ENCODE measurements around the gene PRAC1.
"Not testable (repeated sequence)": the region's sequence is repeated elsewhere in the genome, so short reads cannot be mapped to it uniquely, and the experiment has no call there.

Gene PRAC1

DNA sequence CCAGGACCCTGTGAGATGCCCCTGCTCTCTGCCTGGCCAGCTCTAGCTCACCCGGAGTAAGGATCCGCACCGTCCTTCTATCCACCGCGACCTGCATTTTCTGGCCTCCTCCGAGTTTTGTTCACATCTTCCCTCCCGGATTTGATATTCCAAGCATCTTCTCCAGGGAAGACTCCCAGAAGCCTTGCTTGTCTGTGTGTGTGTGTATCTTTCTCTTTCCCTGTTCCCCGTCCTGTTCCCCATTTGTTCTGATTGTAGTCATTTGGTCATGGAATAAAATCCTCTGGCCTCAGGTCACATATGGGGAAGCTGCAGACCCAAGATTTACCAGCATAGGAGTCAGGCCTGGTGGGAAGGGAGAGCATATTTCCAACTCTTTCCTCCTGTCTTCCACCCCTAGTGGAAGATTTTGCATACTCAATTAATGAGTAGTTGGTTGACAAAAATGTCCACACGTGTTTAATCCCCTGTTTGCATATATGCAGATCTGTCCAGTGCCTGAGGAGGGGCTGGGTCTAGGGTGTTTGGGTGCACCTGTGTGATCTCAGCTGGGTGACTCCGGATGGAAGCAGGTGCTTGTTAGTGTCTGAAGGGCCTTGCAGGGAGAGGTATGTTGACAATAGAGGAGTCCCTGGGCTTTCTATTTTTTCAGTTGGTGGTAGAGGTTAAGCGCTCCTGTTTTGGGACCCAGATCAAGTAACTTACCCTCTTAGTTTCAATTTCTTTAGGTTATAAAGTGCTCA, 1.9 kb downstream of the PRAC1 start:
- TF ChIP-seq, protein P1, sequence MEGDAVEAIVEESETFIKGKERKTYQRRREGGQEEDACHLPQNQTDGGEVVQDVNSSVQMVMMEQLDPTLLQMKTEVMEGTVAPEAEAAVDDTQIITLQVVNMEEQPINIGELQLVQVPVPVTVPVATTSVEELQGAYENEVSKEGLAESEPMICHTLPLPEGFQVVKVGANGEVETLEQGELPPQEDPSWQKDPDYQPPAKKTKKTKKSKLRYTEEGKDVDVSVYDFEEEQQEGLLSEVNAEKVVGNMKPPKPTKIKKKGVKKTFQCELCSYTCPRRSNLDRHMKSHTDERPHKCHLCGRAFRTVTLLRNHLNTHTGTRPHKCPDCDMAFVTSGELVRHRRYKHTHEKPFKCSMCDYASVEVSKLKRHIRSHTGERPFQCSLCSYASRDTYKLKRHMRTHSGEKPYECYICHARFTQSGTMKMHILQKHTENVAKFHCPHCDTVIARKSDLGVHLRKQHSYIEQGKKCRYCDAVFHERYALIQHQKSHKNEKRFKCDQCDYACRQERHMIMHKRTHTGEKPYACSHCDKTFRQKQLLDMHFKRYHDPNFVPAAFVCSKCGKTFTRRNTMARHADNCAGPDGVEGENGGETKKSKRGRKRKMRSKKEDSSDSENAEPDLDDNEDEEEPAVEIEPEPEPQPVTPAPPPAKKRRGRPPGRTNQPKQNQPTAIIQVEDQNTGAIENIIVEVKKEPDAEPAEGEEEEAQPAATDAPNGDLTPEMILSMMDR (IDR thresholded peaks at IDR 0.05): no peak
- no peaks in the 10 kb centered on the region for H3K36me3 Mint-ChIP-seq (ENCODE audit: low read depth)
- peaks cover 98% of the 10 kb centered on the region for H3K27me3 Mint-ChIP-seq (ENCODE audit: low read depth, poor library complexity)
- H3K9me3 Mint-ChIP-seq: no peaks in the 10 kb centered on the region
- H3K4me1 Mint-ChIP-seq: peaks cover 53% of the 10 kb centered on the region
- no peak overlapping the region for H3K27ac Mint-ChIP-seq
- DNase-seq: no peak
- H3K4me3 Mint-ChIP-seq: peak overlapping the region; percentile 45

DNA sequence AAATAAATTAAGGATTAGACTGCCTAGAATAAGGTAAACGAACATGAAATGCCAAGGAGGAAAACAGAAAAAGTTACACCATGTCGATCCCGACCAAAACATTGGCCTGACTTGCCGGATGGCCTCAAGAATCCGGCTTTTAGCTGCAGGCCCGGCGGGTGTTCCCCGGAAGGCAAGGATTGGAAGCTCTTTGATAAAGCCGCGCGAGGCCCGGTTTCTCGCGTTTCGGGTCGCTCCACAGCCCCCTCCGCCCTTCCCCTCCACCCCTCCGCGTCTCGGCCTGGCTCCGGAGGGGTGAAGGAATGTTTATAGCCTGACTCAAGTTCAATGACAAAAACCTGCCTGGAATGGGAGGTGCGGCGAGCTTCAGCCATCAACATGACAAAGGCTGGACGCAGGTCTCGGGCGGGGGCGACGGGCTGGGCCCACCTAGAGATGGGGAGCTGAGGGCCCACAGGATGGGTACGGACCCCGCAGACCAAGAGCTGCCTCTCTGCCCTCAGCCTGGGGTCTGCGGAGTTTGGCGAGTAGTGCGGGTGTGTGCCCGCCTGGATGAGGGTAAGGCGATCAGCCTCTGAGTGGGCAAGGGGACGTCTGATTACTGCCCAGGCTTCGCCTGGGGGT, 2.6 kb downstream of the PRAC1 start:
- peaks cover 93% of the 10 kb centered on the region for H3K27me3 Mint-ChIP-seq (ENCODE audit: low read depth, poor library complexity)
- TF ChIP-seq, protein P1 (IDR thresholded peaks at IDR 0.05): no peak
- peak overlapping the region; percentile 84 for H3K4me3 Mint-ChIP-seq
- H3K36me3 Mint-ChIP-seq (ENCODE audit: low read depth): no peaks in the 10 kb centered on the region
- no peak overlapping the region for H3K27ac Mint-ChIP-seq
- H3K4me1 Mint-ChIP-seq: peaks cover 48% of the 10 kb centered on the region
- peak; percentile 59 for DNase-seq
- H3K9me3 Mint-ChIP-seq: no peaks in the 10 kb centered on the region

DNA sequence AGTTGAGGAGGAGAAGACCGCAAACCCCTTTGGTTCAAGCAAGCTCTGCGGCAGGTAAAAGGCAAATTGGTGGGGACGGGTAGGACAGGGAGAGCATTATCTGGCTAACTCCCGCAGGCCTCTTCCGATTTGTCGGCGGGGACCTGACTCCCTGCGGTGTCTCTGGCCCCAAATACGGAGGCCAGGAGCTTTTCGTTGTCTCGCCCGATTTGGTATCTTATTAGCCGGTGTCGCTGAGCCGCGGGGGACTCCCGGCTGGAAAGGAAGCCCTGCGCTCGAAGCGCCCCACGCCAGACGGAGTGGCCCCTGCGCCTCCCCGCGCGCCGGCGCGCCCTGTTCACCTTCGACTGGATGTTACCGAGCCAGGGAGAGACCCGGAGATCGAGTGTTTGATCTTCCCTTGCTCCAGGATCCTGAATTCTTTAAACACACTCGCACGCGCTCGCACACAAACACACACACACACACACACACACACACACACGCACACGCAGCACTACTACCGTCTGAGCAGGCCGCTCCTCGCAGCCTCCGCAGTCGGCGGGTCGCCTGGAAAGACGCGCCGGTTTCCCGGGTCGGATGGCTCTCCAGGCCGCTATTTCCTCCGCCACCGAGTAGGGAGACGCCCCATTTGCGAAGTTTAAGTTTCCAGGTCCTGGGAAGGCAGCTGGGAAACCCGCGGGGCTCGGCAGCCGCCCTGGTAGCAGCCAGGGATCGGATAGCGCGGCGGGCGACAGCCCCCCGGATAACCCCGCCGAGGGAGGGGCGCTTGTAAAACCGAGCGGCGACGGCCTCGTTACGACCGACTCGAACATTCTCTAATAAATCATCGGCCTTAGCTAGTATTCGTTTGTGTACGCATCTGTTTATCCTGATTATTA, 3.3 kb downstream of the PRAC1 start:
- Mint-ChIP-seq H3K36me3 (ENCODE audit: low read depth) (no peaks in the 10 kb centered on the region), H3K27ac (no peak overlapping the region), H3K4me1 (peaks cover 42% of the 10 kb centered on the region), H3K9me3 (no peaks in the 10 kb centered on the region), H3K27me3 (ENCODE audit: low read depth, poor library complexity) (peaks cover 90% of the 10 kb centered on the region), H3K4me3 (peak overlapping the region; percentile 84)
- peak; percentile 52 for DNase-seq
- TF ChIP-seq, protein P1 (IDR thresholded peaks at IDR 0.05): no peak

DNA sequence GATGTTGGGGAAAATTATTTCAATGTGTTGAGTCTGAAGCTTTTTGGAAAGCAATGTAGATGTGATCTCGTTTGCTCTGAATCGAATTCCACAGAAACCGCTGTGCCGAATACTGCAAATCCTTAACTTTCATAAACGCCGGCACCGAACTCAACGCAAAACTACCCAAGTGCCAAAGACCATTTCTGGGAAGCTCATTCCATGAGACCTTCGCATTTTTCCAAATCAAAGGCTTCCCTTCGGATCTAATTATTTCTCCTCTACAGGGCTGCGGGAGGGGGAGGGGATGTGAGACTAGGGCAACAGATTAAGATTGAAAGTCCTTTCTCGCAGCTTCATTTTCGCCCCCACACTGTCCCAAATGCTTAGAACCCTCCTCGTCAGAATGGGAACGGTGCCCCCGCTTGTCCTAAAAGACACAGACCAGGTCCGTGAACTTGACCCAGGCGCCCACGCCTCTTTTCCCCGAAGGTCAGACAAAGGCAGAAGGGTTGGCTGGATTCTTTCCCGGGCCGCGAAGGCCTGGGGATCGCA, 4.0 kb downstream of the PRAC1 start:
- TF ChIP-seq, protein P1 (IDR thresholded peaks at IDR 0.05): no peak
- peaks cover 34% of the 10 kb centered on the region for H3K4me1 Mint-ChIP-seq
- H3K27ac Mint-ChIP-seq: no peak overlapping the region
- peak overlapping the region; percentile 84 for H3K4me3 Mint-ChIP-seq
- no peaks in the 10 kb centered on the region for H3K36me3 Mint-ChIP-seq (ENCODE audit: low read depth)
- peaks cover 87% of the 10 kb centered on the region for H3K27me3 Mint-ChIP-seq (ENCODE audit: low read depth, poor library complexity)
- H3K9me3 Mint-ChIP-seq: no peaks in the 10 kb centered on the region
- no peak for DNase-seq

DNA sequence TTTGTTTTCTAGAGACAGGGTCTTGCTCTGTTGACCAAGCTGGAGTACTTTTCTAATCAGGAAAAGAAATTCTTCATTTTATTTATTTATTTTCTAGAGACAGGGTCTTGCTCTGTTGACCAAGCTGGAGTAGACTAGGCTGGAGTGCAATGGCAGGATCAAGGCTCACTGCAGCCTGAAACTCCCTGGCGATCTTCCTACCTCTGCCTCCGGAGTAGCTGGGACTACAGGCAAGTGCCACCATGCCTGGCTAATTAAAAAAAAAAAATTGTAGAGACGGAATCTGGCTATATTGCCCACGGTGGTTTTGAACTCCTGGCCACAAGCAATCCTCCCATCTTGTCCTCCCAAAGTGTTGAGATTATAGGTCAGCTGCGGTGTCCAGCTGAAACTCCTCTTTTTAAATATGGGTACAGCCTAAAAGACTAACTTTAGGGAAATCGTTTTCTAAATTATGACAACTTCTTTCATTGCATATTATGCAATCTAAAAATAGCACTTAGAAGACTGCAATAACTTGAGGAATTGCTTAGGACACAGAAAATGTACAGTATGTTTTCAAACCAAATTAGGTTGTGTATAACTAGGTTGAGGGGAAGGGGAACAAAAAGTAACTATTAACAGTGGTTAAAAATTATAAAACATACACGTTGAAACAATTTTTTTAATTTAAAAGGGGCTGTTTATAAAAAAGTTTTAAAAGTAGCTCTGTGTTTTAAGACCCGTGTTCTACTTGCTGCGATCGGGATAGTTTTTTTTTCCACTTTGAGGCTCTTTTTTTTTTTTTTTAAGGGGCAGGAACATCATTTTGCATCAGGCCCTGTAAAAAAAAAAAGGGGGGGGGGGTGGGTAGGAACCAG, 4.7 kb downstream of the PRAC1 start:
- peaks cover 31% of the 10 kb centered on the region for H3K4me1 Mint-ChIP-seq
- TF ChIP-seq, protein P1 (IDR thresholded peaks at IDR 0.05): no peak
- DNase-seq: no peak
- H3K4me3 Mint-ChIP-seq: peak overlapping the region; percentile 38
- no peaks in the 10 kb centered on the region for H3K36me3 Mint-ChIP-seq (ENCODE audit: low read depth)
- no peak overlapping the region for H3K27ac Mint-ChIP-seq
- H3K27me3 Mint-ChIP-seq (ENCODE audit: low read depth, poor library complexity): peaks cover 85% of the 10 kb centered on the region
- H3K9me3 Mint-ChIP-seq: no peaks in the 10 kb centered on the region

DNA sequence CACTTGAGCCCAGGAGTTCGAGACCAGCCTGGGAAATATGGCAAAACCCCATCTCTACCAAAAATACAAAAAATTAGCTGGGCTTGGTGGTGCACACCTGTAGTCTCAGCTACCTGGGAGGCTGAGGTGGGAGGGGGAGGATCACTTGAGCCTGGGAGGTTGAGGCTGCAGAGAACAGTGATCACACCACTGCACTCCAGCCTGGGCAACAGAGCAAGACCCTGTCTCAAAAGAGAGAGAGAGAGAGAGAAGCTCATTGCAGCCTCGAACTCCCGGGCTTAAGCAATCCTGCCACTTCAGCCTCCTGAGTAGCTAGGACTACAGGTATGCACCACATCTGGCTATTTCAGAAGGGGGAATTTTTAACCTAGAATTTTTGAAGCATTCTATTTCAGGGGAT, 5.8 kb downstream of the PRAC1 start:
- H3K9me3 Mint-ChIP-seq; DNase-seq; H3K4me3 Mint-ChIP-seq; H3K27ac Mint-ChIP-seq; H3K36me3 Mint-ChIP-seq (ENCODE audit: low read depth): not testable (repeated sequence)
- Mint-ChIP-seq H3K27me3 (ENCODE audit: low read depth, poor library complexity) (peaks cover 74% of the 10 kb centered on the region), H3K4me1 (peaks cover 32% of the 10 kb centered on the region)

All from nephron progenitor cell (in vitro differentiated cells).